Measurements from ENCODE around the gene KPNB1.

DNA sequence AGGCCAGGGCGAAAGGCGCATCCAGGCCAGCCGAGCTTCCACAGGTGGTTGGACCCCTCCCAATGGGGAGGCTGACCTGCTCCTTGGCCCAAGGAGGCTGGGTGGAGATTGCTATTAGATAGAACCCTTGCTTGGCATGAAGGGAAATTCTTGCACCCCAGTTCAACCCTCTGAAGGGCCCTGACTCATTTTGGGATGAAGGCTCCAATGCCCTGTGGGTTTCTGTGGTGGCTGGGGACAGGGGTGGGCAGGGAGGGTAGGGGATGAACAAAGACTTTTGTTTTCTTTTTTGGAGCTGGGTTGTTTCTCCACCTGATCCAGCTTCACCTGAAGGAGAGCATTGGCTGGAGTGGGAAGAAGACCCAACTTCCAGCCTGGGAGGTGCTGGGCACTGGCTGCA lies 66.7 kb downstream of the KPNB1 start:
- TF ChIP-seq, protein P1, sequence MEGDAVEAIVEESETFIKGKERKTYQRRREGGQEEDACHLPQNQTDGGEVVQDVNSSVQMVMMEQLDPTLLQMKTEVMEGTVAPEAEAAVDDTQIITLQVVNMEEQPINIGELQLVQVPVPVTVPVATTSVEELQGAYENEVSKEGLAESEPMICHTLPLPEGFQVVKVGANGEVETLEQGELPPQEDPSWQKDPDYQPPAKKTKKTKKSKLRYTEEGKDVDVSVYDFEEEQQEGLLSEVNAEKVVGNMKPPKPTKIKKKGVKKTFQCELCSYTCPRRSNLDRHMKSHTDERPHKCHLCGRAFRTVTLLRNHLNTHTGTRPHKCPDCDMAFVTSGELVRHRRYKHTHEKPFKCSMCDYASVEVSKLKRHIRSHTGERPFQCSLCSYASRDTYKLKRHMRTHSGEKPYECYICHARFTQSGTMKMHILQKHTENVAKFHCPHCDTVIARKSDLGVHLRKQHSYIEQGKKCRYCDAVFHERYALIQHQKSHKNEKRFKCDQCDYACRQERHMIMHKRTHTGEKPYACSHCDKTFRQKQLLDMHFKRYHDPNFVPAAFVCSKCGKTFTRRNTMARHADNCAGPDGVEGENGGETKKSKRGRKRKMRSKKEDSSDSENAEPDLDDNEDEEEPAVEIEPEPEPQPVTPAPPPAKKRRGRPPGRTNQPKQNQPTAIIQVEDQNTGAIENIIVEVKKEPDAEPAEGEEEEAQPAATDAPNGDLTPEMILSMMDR (IDR thresholded peaks at IDR 0.05; ENCODE audit: poor library complexity, severe bottlenecking), result no peak
- no peak for TF ChIP-seq POLR2AphosphoS5 (IDR thresholded peaks at IDR 0.05)
